ENCODE data around the gene ELAC1.
"Not testable (repeated sequence)": the region's sequence is repeated elsewhere in the genome, so short reads cannot be mapped to it uniquely, and the experiment has no call there.

Gene ELAC1

DNA sequence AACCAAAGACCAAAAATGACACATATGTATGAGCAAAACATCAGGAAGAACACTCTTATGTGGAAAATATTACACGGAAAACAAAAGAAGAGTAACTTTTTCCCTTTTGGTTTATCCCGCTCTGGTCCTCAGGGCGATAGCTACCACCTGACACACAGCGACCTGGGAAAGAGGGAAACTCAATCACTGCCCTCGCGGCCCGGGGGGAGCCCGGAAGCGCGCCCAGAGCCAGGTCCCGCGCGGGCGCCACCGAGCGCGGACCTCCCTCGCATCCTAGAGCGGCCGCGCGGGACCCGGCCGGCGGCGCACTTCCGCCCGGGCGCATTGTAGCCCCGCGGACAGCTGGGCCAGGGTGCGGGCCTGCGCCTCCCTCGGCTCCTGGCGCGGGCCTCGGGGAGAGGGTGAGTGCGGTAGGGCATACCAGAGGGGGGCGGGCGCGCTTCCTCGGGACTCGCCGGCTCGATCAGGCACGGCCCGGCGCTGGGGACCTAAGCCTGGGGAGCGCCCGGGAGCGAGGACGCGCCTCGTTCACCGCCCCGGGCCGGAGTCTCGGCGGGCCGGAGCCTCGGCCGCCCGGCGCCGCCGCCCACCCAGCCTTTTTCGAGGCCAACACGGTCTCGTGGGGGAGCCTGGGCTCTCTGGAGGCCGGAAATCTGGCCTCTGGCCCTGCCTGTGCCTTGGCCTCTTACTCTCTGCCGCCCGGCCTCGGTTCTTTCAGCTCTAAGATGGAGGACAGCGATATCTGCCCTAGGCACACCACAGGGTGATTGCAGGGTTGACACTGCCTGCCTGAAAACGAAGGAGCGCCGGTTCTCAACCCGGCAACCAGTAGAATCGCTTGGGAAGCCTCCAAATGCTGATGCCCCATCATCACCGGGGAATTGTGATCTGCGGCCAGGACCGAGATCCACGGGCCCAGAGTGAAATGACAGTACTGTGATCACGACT lies at the start of gene ELAC1:
Gene ELAC1, plus strand, starts transcription at position 327 of the 948 bp plus-strand sequence. CDS start 6,365 bp downstream, outside the sequence.
- peak; percentile 82 for DNase-seq

DNA sequence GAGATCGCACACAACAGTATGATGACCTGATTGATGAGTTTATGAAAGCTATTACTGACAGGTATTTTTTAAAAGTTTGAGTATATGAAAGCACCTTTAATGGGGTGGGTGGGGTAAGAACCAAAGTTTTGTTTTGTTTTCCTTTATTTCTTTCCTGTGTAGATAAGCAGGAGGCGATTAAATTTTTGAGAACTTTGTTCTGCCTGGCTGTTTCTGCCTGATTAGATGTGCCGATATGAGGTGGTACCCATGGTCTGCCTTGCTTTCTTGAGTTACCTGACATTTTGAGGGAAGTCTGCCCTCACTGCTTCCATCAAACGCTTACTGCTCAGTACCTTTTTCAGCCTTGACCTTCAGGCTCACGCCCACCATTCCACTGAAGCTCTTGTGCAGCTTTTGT lies 49.7 kb upstream of the ELAC1 start:
- DNase-seq, result no peak

GRCh38 chr18:50924372-50924771 lies 43.5 kb upstream of the ELAC1 start:
- no peak for DNase-seq

DNA sequence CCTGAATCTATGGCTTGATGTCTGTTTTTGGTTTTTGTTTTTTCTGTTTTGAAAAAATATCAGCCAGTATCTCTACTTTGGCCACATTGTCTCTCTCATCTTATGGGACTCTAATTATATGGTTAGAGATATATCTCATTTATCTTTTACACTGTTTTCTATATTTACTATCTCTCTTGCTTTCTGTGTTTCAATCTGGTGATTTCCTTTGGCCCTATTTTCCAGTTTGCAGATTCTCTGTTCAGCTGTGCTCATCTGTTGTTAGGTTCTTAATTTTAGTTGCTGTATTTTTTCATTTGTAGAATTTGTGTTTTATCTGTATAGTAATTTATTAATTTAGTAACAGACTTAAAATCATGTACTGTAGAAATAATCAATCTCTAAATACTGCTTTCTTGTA lies 41.3 kb upstream of the ELAC1 start:
- DNase-seq, result no peak

- no peak for DNase-seq
These were observed 39.3 kb upstream of the ELAC1 start for GRCh38 chr18:50928551-50928950.

- no peak for DNase-seq
These were observed 34.2 kb upstream of the ELAC1 start for GRCh38 chr18:50933684-50934083.

DNA sequence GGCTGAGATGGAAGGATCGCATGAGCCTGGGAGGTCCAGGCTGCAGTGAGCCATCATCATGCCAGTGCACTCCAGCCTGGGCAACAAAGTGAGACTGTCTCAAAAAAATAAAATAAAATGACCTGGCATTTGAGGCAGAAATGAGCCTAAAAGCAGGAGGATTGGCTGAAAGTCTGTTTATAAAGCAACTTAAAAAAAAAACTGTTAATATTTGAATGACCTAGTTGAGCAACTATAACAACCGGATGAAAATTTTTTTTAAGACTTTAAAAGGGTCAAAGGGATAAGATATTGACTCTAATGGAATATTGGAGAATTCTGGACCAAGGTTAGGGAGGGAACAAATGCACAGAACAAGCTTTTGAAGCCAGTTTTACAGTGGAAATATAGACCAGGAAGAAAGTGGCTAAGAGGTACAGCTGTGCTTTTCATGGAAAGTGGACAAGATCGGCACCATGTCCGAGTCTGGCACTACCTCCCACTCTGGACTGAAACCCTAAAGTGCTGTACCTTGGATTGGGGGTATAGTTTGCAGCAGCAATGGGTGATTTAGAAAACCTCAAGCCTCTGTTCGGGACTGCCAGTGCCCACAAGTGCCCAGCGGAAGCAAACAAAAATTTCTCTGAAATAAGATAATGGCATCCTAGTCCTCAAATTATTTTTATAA lies 33.2 kb upstream of the ELAC1 start:
- no peak for DNase-seq

DNA sequence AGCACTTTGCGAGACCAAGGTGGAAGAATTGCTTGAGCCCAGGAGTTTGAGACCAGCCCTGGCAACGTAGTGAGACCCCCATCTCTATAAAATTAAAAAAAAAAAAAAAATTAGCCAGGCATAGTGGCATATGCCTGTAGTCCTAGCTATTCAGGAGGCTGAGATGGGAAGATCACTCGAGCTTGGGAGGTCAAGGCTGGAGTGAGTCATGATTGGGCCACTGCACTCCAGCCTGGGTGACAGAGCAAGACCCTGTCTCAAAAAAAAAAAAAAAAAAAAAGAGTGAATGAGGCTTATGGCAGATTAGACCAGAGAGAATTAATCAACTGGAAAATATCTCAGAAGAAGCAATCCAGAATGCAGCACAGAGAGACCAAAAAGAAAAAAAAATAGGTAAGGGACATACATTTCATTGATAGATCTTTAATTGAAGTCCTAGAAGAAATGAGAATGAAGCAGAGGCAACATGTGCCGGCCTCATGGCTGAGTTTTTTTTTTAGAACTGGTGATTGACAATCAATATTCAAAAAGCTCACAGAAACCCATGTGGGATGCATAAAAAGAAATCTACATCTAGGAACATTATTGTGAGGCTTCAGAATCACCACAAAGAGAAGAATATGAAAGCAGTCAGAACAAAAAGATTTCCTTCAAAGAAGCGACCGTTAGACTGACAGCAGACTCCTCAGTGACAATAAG lies 32.2 kb upstream of the ELAC1 start:
- no peak for DNase-seq

- DNase-seq, result no peak
These were observed 30.7 kb upstream of the ELAC1 start for GRCh38 chr18:50937183-50937582.

DNA sequence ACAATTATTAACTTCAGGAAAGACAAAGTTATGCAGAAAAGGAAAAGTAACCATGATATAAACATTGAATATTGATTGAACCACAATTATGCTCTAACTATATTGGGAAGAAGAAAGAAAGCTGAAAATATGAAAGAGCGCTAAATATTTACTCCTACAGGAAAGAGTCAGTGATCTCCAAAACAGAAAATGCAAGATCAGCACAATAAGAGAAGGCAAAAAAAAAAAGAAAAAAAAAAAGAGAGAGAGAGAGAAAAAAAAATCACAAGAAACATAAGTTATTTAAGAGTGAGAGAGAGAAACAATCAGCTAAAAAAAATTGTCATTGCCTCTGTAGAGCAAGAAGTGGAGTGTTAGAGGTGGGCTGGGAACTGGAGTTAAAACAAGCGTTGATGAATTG lies 28.9 kb upstream of the ELAC1 start:
- no peak for DNase-seq

- DNase-seq, result no peak
These were observed 23.5 kb upstream of the ELAC1 start for GRCh38 chr18:50944245-50944932.

DNA sequence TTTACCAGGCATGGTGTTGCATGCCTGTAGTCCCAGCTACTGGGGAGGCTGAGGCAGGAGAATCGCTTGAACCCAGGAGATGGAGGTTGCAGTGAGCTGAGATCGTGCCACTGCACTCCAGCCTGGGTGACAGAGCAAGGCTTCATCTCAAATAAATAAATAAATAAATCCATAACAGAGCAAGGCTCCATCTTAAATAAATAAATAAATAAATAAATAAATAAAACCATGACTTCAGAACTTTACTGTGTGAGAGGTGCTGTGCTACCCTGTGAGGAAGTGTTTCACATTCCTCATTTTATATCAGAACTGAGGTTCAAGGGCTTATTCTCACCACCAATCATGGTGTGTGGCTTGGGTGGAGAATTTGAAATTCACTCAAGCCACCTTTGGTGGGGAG lies 21.9 kb upstream of the ELAC1 start:
- DNase-seq, result not testable (repeated sequence)

GRCh38 chr18:50947899-50948298 lies 19.9 kb upstream of the ELAC1 start:
- no peak for DNase-seq

DNA sequence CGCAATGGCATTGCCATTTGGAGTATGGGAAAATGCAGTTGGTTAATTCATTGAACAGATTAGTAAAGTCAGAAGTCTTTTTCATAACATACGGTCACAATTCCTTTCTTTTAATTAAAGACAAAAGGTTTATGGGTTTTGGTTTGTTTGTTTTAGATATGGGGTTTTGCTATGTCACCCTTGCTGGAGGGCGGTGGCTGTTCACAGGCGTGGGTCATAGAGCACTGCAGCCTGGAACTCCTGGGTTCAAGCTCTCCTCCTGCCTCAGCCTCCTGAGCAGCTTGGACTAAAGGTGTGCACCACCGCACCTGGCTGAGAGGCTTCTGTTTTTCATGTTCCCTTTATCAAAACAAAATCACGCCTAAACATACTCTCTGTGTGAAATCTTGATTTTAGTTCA lies 18.7 kb upstream of the ELAC1 start:
- no peak for DNase-seq

GRCh38 chr18:50950626-50951025 lies 17.2 kb upstream of the ELAC1 start:
- DNase-seq, result no peak

GRCh38 chr18:50953822-50954221 lies 14.0 kb upstream of the ELAC1 start:
- no peak for DNase-seq

DNA sequence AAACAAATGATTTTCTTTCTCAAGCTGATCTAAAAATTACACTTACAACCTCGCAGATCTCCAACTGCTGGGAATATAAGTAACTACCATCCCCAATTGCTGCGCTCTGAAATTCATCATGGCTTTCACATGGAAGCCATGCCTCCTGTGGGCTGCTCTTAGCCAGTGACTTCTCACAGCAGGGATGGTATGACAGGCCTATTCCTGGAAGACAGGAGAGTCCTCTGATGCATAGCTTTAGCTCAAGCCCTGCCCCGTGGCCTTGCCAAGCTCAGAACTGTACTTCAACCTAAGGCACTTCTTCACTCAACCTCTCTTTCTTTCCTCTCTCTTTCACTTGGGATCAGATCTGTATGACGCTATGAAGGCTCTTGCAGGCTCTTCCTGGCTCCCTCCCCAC lies 12.6 kb upstream of the ELAC1 start:
- no peak for DNase-seq

GRCh38 chr18:50956116-50956515 lies 11.7 kb upstream of the ELAC1 start:
- DNase-seq, result no peak

DNA sequence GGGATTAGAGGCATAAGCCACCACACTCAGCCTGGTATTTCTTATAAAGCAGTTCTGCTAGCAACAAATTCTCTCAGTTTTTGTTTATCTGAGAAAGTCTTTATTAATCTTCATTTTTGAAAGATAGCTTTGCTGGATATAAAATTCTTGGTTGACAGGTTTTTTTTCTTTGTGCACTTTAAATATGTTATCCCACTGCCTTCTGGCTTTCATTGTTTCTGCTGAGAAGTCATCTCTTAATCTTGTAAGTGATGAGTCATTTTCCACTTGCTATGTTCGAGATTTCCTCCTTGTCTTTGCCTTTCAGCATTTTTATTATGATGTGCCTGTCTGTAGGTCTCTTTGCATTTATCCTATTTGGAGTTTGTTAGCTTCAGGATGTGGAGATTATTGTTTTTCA lies 5.9 kb upstream of the ELAC1 start:
- DNase-seq, result no peak

- no peak for DNase-seq
These were observed 1.6 kb downstream of the ELAC1 start for GRCh38 chr18:50969448-50969847.

- no peak for DNase-seq
These were observed 2.2 kb downstream of the ELAC1 start for GRCh38 chr18:50970006-50970405.

GRCh38 chr18:50972404-50972803 lies 4.6 kb downstream of the ELAC1 start:
- not testable (repeated sequence) for DNase-seq

All from right hindlimb (tissue), 1 donor.